IMR-90 (cell line): ENCODE data around the gene FBLIM1. TPM values are rescaled to one million over a fixed set of nuclear protein-coding genes. Genes with fewer than 3 reads are reported as not detected.

ENCODE experiments used
- ATAC-seq: fragments of 200-7000 bp; cut with Tn5 transposase; 2 replicates; pipeline ENCODE4 v1.9.1; 2020; ENCODE audit warnings: low read depth, mild to moderate bottlenecking, moderate library complexity
- BruUV-seq: library from RNA; stranded (reverse); fragments of 400-500 nt; replicated peaks from 2 replicates; lab custom pipeline; 2021; lab: Mats Ljungman, UMichigan
- CTCF ChIA-PET: fragments of 300-600 bp; formaldehyde crosslinking; extraction: SDS; loops from one replicate; lab custom pipeline; 2021; ENCODE audit warnings: antibody characterized with exemption; lab: Yijun Ruan, JAX
- POLR2A ChIA-PET: fragments of 300-600 bp; sonication (Branson Sonifier 250); formaldehyde crosslinking; loops from one replicate; lab custom pipeline; 2022; ENCODE audit warnings: antibody characterized with exemption; ENCODE audit not compliant: unreplicated experiment; lab: Charles Lee
- DNase-seq: peaks from one replicate; pipeline ENCODE4 v3.0.0; 2013
- H2AFZ ChIP-seq: replicated peaks from 2 replicates; pipeline ENCODE3; 2013; ENCODE audit warnings: low read length, mild to moderate bottlenecking; ENCODE audit not compliant: poor library complexity
- H2AK5ac ChIP-seq: 2 replicates; pipeline ENCODE4 v1.6.1; 2013; ENCODE audit warnings: low read depth, low read length, inconsistent platforms
- H2AK9ac ChIP-seq: replicated peaks from 2 replicates; pipeline ENCODE3; 2013; ENCODE audit warnings: mild to moderate bottlenecking, low read depth, low read length, moderate library complexity; ENCODE audit not compliant: poor library complexity
- H2BK120ac ChIP-seq: 2 replicates; pipeline ENCODE4 v1.6.1; 2013; ENCODE audit warnings: low read depth, low read length, inconsistent platforms
- H2BK15ac ChIP-seq: 3 replicates; pipeline ENCODE4 v1.6.1; 2013; ENCODE audit warnings: low read depth, low read length, inconsistent platforms
- H2BK20ac ChIP-seq: 2 replicates; pipeline ENCODE4 v1.6.1; 2013; ENCODE audit warnings: low read depth, mild to moderate bottlenecking, inconsistent platforms, low read length, moderate library complexity
- H2BK5ac ChIP-seq: 2 replicates; pipeline ENCODE4 v1.6.1; 2013; ENCODE audit warnings: mild to moderate bottlenecking, low read depth, low read length, inconsistent platforms; ENCODE audit not compliant: poor library complexity, severe bottlenecking
- H3K14ac ChIP-seq: replicated peaks from 2 replicates; pipeline ENCODE4 v1.6.1; 2013; ENCODE audit warnings: low read depth, low read length, inconsistent platforms
- H3K18ac ChIP-seq: 2 replicates; pipeline ENCODE4 v1.6.1; 2013; ENCODE audit warnings: low read depth, low read length, control low read depth
- H3K23ac ChIP-seq: 2 replicates; pipeline ENCODE4 v1.6.1; 2013; ENCODE audit warnings: low read depth, low read length, inconsistent platforms
- H3K27ac ChIP-seq: 2 replicates; pipeline ENCODE4 v1.5.1; 2013; ENCODE audit warnings: mild to moderate bottlenecking, control low read depth, low read length; ENCODE audit not compliant: insufficient read depth
- H3K27me3 ChIP-seq: 2 replicates; pipeline ENCODE4 v1.6.1; 2013; ENCODE audit warnings: low read length; ENCODE audit not compliant: control insufficient read depth, insufficient read depth
- H3K36me3 ChIP-seq: 2 replicates; pipeline ENCODE4 v1.6.1; 2013; ENCODE audit warnings: low read length, mixed read lengths; ENCODE audit not compliant: control insufficient read depth, insufficient read depth
- H3K4ac ChIP-seq: 2 replicates; pipeline ENCODE4 v1.6.1; 2013; ENCODE audit warnings: low read depth, low read length, inconsistent platforms
- H3K4me1 ChIP-seq: 2 replicates; pipeline ENCODE4 v1.6.1; 2013; ENCODE audit warnings: low read length, mixed read lengths; ENCODE audit not compliant: control insufficient read depth, insufficient read depth
- H3K4me2 ChIP-seq: 2 replicates; pipeline ENCODE4 v1.6.1; 2013; ENCODE audit warnings: low read depth, mild to moderate bottlenecking, control low read depth, low read length, moderate library complexity
- H3K4me3 ChIP-seq: 2 replicates; pipeline ENCODE4 v1.5.1; 2013; ENCODE audit warnings: low read depth, mild to moderate bottlenecking, control low read depth, low read length, moderate library complexity; ENCODE audit not compliant: insufficient read depth
- H3K56ac ChIP-seq: 2 replicates; pipeline ENCODE4 v1.6.1; 2013; ENCODE audit warnings: low read length, inconsistent platforms; ENCODE audit not compliant: insufficient read depth; ENCODE audit errors: extremely low read depth
- H3K79me1 ChIP-seq, 2 experiments: 2 replicates each; pipeline ENCODE4 v1.6.1; 2013; ENCODE audit warnings: low read length in 2 of 2, inconsistent platforms in 1 of 2, low read depth in 1 of 2
- H3K9ac ChIP-seq: 2 replicates; pipeline ENCODE4 v1.6.1; 2013; ENCODE audit warnings: low read depth, low read length, control low read depth
- H3K9me1 ChIP-seq: 2 replicates; pipeline ENCODE4 v1.6.1; 2013; ENCODE audit warnings: low read length, inconsistent platforms; ENCODE audit not compliant: insufficient read depth
- H3K9me3 ChIP-seq: 2 replicates; pipeline ENCODE4 v1.6.1; 2013; ENCODE audit warnings: low read length; ENCODE audit not compliant: control insufficient read depth, insufficient read depth
- H4K20me1 ChIP-seq: 2 replicates; pipeline ENCODE4 v1.6.1; 2013; ENCODE audit warnings: low read length, inconsistent platforms; ENCODE audit not compliant: insufficient read depth
- H4K5ac ChIP-seq: 2 replicates; pipeline ENCODE4 v1.6.1; 2013; ENCODE audit warnings: mild to moderate bottlenecking, low read depth, low read length, control low read depth
- H4K8ac ChIP-seq, 2 experiments: 2 replicates each; pipeline ENCODE4 v1.6.1; 2013; ENCODE audit warnings: low read depth in 2 of 2, low read length in 2 of 2, control low read depth in 1 of 2, inconsistent platforms in 1 of 2
- H4K91ac ChIP-seq: 2 replicates; pipeline ENCODE4 v1.6.1; 2013; ENCODE audit warnings: low read depth, low read length, inconsistent platforms; ENCODE audit not compliant: insufficient read depth
- BHLHE40 ChIP-seq: fragments of 150-350 bp; IDR thresholded peaks from 2 replicates; pipeline ENCODE4 v1.6.1; 2016; ENCODE audit warnings: mild to moderate bottlenecking, low read depth, low read length
- CHD1 ChIP-seq: IDR thresholded peaks from 2 replicates; pipeline ENCODE4 v1.6.1; 2012; ENCODE audit warnings: low read depth, low read length, improper control_type of control experiment
- FOS ChIP-seq: fragments of 150-350 bp; IDR thresholded peaks from 2 replicates; pipeline ENCODE4 v1.6.1; 2016; ENCODE audit warnings: low read depth, low read length
- POLR2A ChIP-seq: IDR thresholded peaks from 2 replicates; pipeline ENCODE4 v1.6.1; 2012; ENCODE audit warnings: mild to moderate bottlenecking, low read depth, low read length
- RCOR1 ChIP-seq: IDR thresholded peaks from 2 replicates; pipeline ENCODE4 v1.6.1; 2012; ENCODE audit warnings: mild to moderate bottlenecking, low read length, improper control_type of control experiment; ENCODE audit not compliant: insufficient replicate concordance
- RFX5 ChIP-seq: IDR thresholded peaks from 2 replicates; pipeline ENCODE4 v1.8.0; 2012; ENCODE audit warnings: low read depth, mild to moderate bottlenecking, low read length, moderate library complexity
- WGBS, 2 experiments: methylation state at CpG; one replicate each; pipeline versions ENCODE4 v1.1.5 to v1.1.7; 2013; ENCODE audit warnings: missing lambda C conversion rate in 2 of 2; ENCODE audit not compliant: insufficient read length in 1 of 2; ENCODE audit errors: extremely low coverage in 2 of 2; 5-methylcytosine and 5-hydroxymethylcytosine counted together
- dilution Hi-C: fragments of 300-500 bp; cut with HindIII; formaldehyde crosslinking; loops from one replicate; pipeline ENCODE4 v1.14.3; 2018; ENCODE audit warnings: low sequenced_read_pairs; ENCODE audit not compliant: unreplicated experiment
- in situ Hi-C: fragments of 300-500 bp; cut with MboI; formaldehyde crosslinking; loops from 3 replicates; pipeline ENCODE4 v1.14.3; 2019; ENCODE audit warnings: low sequenced_read_pairs, inconsistent platforms, mixed read lengths
- intact Hi-C: fragments of 100-400 bp; cut with micrococcal nuclease; formaldehyde crosslinking; loops from 2 replicates; pipeline ENCODE4 v1.10.0; 2022
- polyA plus RNA-seq, 3 experiments: library from polyadenylated mRNA; depleted of rRNA; stranded (reverse); fragments of >200 nt; gene quantifications; 2 replicates each; pipeline ENCODE4 v1.2.3, GENCODE V29; 2012; ENCODE audit warnings: low replicate concordance in 1 of 3
- total RNA-seq: library from RNA; depleted of rRNA; stranded (reverse); fragments of >200 nt; gene quantifications from 2 replicates; pipeline ENCODE4 v1.2.3, GENCODE V29; 2012
- TF ChIP-seq, protein P1 (sequence below): fragments of 150-350 bp; IDR thresholded peaks from 2 replicates; pipeline ENCODE4 v1.6.1; 2017; ENCODE audit warnings: mild to moderate bottlenecking, antibody characterized with exemption, low read length, low read depth

FBLIM1 gene
- total and polyA plus RNA-seq, 2 of the 4 experiments (the other 2 are of a cell fraction) = 52.2 to 140 TPM

- Histone ChIP-seq H2BK120ac (peak overlapping the region; percentile 72), H3K79me1 (no peaks in the 10 kb centered on the region), H3K4me3 (no peak overlapping the region), H3K9me1 (peaks cover 5% of the 10 kb centered on the region), H3K56ac (no peak overlapping the region), H3K4me1 (peaks cover 8% of the 10 kb centered on the region), H3K27ac (no peak overlapping the region), H4K5ac (peak overlapping the region; percentile 10; the same call in 1 of the 2 replicates), H3K18ac (peak overlapping the region; percentile 38; the same call in 1 of the 2 replicates), H2AFZ (peak overlapping the region; percentile 85), H4K8ac (peak overlapping the region; percentile 81 to 88), H2BK15ac (peak overlapping the region; percentile 44; the same call in 1 of the 3 replicates), H3K9ac (no peak overlapping the region), H2BK20ac (peak overlapping the region; percentile 45; the same call in 1 of the 2 replicates), H2AK9ac (peak overlapping the region; percentile 86), H3K14ac (peak overlapping the region; percentile 5; the same call in 1 of the 2 replicates), H2AK5ac (peak overlapping the region; percentile 69), H3K27me3 (no peaks in the 10 kb centered on the region), H4K91ac (peak overlapping the region; percentile 79), H2BK5ac (no peak overlapping the region), H3K36me3 (no peaks in the 10 kb centered on the region), H3K4me2 (no peak overlapping the region), H3K4ac (peak overlapping the region; percentile 82), H3K23ac (0 out of 2 replicates have a peak overlapping the region, but pooled peaks have one; percentile 16), H4K20me1 (no peaks in the 10 kb centered on the region), H3K9me3 (no peaks in the 10 kb centered on the region)
- 31% methylated on average over 5 of the region's 19 CpGs; no CpG with 5 or more reads in 1 of the 2 experiments for WGBS, 2 experiments
- CTCF ChIA-PET = no interaction called here
- POLR2A ChIA-PET = no interaction called here
- ATAC-seq (peak; percentile 49), DNase-seq (no peak)
- dilution Hi-C loops = no loop called here
- in situ Hi-C loops = no loop called here
- BruUV-seq = no TSS peak
- intact Hi-C loops = no loop called here
- no peak for TF ChIP-seq POLR2A
- TF ChIP-seq FOS = no peak
- TF ChIP-seq CHD1 = no peak
- TF ChIP-seq RCOR1 = no peak
- no peak for TF ChIP-seq BHLHE40
- TF ChIP-seq RFX5 = no peak
- TF ChIP-seq, protein P1, sequence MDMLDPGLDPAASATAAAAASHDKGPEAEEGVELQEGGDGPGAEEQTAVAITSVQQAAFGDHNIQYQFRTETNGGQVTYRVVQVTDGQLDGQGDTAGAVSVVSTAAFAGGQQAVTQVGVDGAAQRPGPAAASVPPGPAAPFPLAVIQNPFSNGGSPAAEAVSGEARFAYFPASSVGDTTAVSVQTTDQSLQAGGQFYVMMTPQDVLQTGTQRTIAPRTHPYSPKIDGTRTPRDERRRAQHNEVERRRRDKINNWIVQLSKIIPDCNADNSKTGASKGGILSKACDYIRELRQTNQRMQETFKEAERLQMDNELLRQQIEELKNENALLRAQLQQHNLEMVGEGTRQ = peak; percentile 3; the same call in 1 of the 2 replicates
Measured at GRCh38 chr1:15749399-15750291, 8.9 kb upstream of the FBLIM1 start.
